HEK293 (cell line): ENCODE results near the gene BIK.

Experiments used
- CTCF ChIA-PET: fragments of 350-600 bp; formaldehyde crosslinking; extraction: SDS; loops from one replicate; lab custom pipeline; 2021; ENCODE audit warnings: antibody characterized with exemption; lab: Yijun Ruan, JAX
- POLR2A ChIA-PET: fragments of 300-600 bp; formaldehyde crosslinking; extraction: SDS; loops from one replicate; lab custom pipeline; 2020; ENCODE audit warnings: antibody characterized with exemption, inconsistent platforms; lab: Yijun Ruan, JAX
- H3K27ac ChIP-seq: fragments of 200-500 bp; sonication (Bioruptor generic); 2 replicates; pipeline ENCODE4 v1.5.1; 2014; ENCODE audit warnings: low read depth, low read length, control low read depth, inconsistent platforms; ENCODE audit errors: extremely low read depth
- H3K36me3 ChIP-seq, 2 experiments: fragments of 200-500 bp in 1 of 2; sonication (Bioruptor generic) in 1 of 2; 1 replicate in 1 of 2; 2 replicates in 1 of 2; pipeline ENCODE4 v1.5.1; 2014 to 2017; ENCODE audit warnings: inconsistent platforms in 2 of 2, low read length in 2 of 2; ENCODE audit not compliant: control insufficient read depth in 2 of 2, insufficient read depth in 1 of 2
- H3K4me1 ChIP-seq: fragments of 200-500 bp; sonication (Bioruptor generic); 2 replicates; pipeline ENCODE4 v1.5.1; 2014; ENCODE audit warnings: mild to moderate bottlenecking, low read length, inconsistent platforms; ENCODE audit not compliant: control insufficient read depth, insufficient read depth
- H3K4me3 ChIP-seq: 2 replicates; pipeline ENCODE4 v1.5.1; 2011; ENCODE audit warnings: low read depth, mild to moderate bottlenecking, control low read depth, low read length, moderate library complexity
- H3K9me3 ChIP-seq: fragments of 200-500 bp; sonication (Bioruptor generic); 2 replicates; pipeline ENCODE4 v1.5.1; 2014; ENCODE audit warnings: low read depth, low read length, inconsistent platforms; ENCODE audit not compliant: control insufficient read depth, insufficient read depth
- AEBP2 ChIP-seq: fragments of 450-650 bp; formaldehyde crosslinking; IDR thresholded peaks from 2 replicates; pipeline ENCODE4 v1.5.1; 2016; ENCODE audit warnings: missing biosample characterization, missing genetic modification characterization, borderline replicate concordance
- BCL11A ChIP-seq: fragments of 450-650 bp; formaldehyde crosslinking; IDR thresholded peaks from 2 replicates; pipeline ENCODE4 v1.5.1; 2016; ENCODE audit warnings: low read depth, missing biosample characterization, missing genetic modification characterization
- KLF17 ChIP-seq: fragments of 450-650 bp; formaldehyde crosslinking; IDR thresholded peaks from 2 replicates; pipeline ENCODE4 v1.5.1; 2016; ENCODE audit warnings: missing biosample characterization, missing genetic modification characterization
- KLF8 ChIP-seq: fragments of 450-650 bp; formaldehyde crosslinking; IDR thresholded peaks from 2 replicates; pipeline ENCODE4 v1.5.1; 2016; ENCODE audit warnings: missing biosample characterization, missing genetic modification characterization
- MEIS1 ChIP-seq: sonication (generic); formaldehyde crosslinking; IDR thresholded peaks from 2 replicates; pipeline ENCODE4 v1.8.1; 2022; ENCODE audit warnings: missing genetic modification reagents, mild to moderate bottlenecking, borderline replicate concordance
- SP2 ChIP-seq: fragments of 450-650 bp; formaldehyde crosslinking; IDR thresholded peaks from 2 replicates; pipeline ENCODE4 v1.5.1; 2016; ENCODE audit warnings: missing biosample characterization, missing genetic modification characterization
- SP3 ChIP-seq: fragments of 450-650 bp; formaldehyde crosslinking; IDR thresholded peaks from 2 replicates; pipeline ENCODE4 v1.5.1; 2016; ENCODE audit warnings: missing biosample characterization, missing genetic modification characterization
- ZBTB21 ChIP-seq: fragments of 450-650 bp; formaldehyde crosslinking; IDR thresholded peaks from 2 replicates; pipeline ENCODE4 v1.5.1; 2017; ENCODE audit warnings: missing biosample characterization, missing genetic modification characterization
- ZBTB8A ChIP-seq: fragments of 450-650 bp; formaldehyde crosslinking; IDR thresholded peaks from 2 replicates; pipeline ENCODE4 v1.5.1; 2016; ENCODE audit warnings: missing biosample characterization, missing genetic modification characterization
- ZIC2 ChIP-seq: fragments of 450-650 bp; formaldehyde crosslinking; IDR thresholded peaks from 2 replicates; pipeline ENCODE4 v1.5.1; 2016; ENCODE audit warnings: missing biosample characterization, missing genetic modification characterization
- ZNF121 ChIP-seq: fragments of 450-650 bp; formaldehyde crosslinking; IDR thresholded peaks from 2 replicates; pipeline ENCODE4 v1.5.1; 2016; ENCODE audit warnings: missing biosample characterization, missing genetic modification characterization
- ZNF157 ChIP-seq: fragments of 450-650 bp; formaldehyde crosslinking; IDR thresholded peaks from 2 replicates; pipeline ENCODE4 v1.5.1; 2016; ENCODE audit warnings: missing biosample characterization, missing genetic modification characterization
- ZNF202 ChIP-seq: fragments of 450-650 bp; formaldehyde crosslinking; IDR thresholded peaks from 2 replicates; pipeline ENCODE4 v1.5.1; 2016; ENCODE audit warnings: missing biosample characterization, missing genetic modification characterization, borderline replicate concordance
- ZNF292 ChIP-seq: fragments of 450-650 bp; formaldehyde crosslinking; IDR thresholded peaks from 2 replicates; pipeline ENCODE4 v1.5.1; 2016; ENCODE audit warnings: low read depth, missing biosample characterization, missing genetic modification characterization, borderline replicate concordance
- ZNF48 ChIP-seq: fragments of 450-650 bp; formaldehyde crosslinking; IDR thresholded peaks from 2 replicates; pipeline ENCODE4 v1.5.1; 2016; ENCODE audit warnings: missing biosample characterization, missing genetic modification characterization
- ZNF530 ChIP-seq: fragments of 450-650 bp; formaldehyde crosslinking; IDR thresholded peaks from 2 replicates; pipeline ENCODE4 v1.5.1; 2016; ENCODE audit warnings: low read depth, missing biosample characterization, missing genetic modification characterization
- ZNF558 ChIP-seq: fragments of 450-650 bp; formaldehyde crosslinking; IDR thresholded peaks from 2 replicates; pipeline ENCODE4 v1.5.1; 2016; ENCODE audit warnings: missing biosample characterization, missing genetic modification characterization
- ZNF561 ChIP-seq: fragments of 450-650 bp; IDR thresholded peaks from 2 replicates; pipeline ENCODE4 v1.5.1; 2018; ENCODE audit warnings: missing biosample characterization, missing genetic modification characterization, borderline replicate concordance
- ZNF623 ChIP-seq: fragments of 450-650 bp; formaldehyde crosslinking; IDR thresholded peaks from 2 replicates; pipeline ENCODE4 v1.5.1; 2016; ENCODE audit warnings: missing biosample characterization, missing genetic modification characterization
- ZNF660 ChIP-seq: fragments of 450-650 bp; IDR thresholded peaks from 2 replicates; pipeline ENCODE4 v1.5.1; 2018; ENCODE audit warnings: missing biosample characterization, mild to moderate bottlenecking, missing genetic modification characterization
- ZNF664 ChIP-seq: fragments of 450-650 bp; formaldehyde crosslinking; IDR thresholded peaks from 2 replicates; pipeline ENCODE4 v1.5.1; 2016; ENCODE audit warnings: missing biosample characterization, missing genetic modification characterization
- ZNF692 ChIP-seq: fragments of 450-650 bp; formaldehyde crosslinking; IDR thresholded peaks from 2 replicates; pipeline ENCODE4 v1.5.1; 2016; ENCODE audit warnings: missing biosample characterization, missing genetic modification characterization
- ZNF791 ChIP-seq: fragments of 450-650 bp; formaldehyde crosslinking; IDR thresholded peaks from 2 replicates; pipeline ENCODE4 v1.5.1; 2016; ENCODE audit warnings: missing biosample characterization, missing genetic modification characterization
- ZSCAN30 ChIP-seq: fragments of 450-650 bp; IDR thresholded peaks from 2 replicates; pipeline ENCODE4 v1.5.1; 2018; ENCODE audit warnings: missing biosample characterization, mild to moderate bottlenecking, missing genetic modification characterization, moderate library complexity
- TF ChIP-seq, protein P1 (sequence below): fragments of 450-650 bp; formaldehyde crosslinking; IDR thresholded peaks from 2 replicates; pipeline ENCODE4; 2016; ENCODE audit warnings: missing biosample characterization, missing genetic modification characterization
- TF ChIP-seq, protein P2 (sequence below): fragments of 450-650 bp; formaldehyde crosslinking; IDR thresholded peaks from 2 replicates; pipeline ENCODE4 v1.5.1; 2016; ENCODE audit warnings: missing biosample characterization, missing genetic modification characterization
- TF ChIP-seq, protein P3 (sequence below): fragments of 450-650 bp; formaldehyde crosslinking; optimal IDR thresholded peaks from 2 replicates; pipeline ENCODE3; 2016; ENCODE audit warnings: missing biosample characterization, mild to moderate bottlenecking, missing genetic modification characterization
- TF ChIP-seq, protein P4 (sequence below): fragments of 450-650 bp; formaldehyde crosslinking; IDR thresholded peaks from 2 replicates; pipeline ENCODE4 v1.5.1; 2016; ENCODE audit warnings: missing biosample characterization, missing genetic modification characterization

BIK gene

GRCh38 chr22:43090130-43090789, 20.3 kb upstream of the BIK start:
- Histone ChIP-seq H3K27ac (no peak overlapping the region), H3K36me3 (no peaks in the 10 kb centered on the region; a peak in 1 of 3 replicates), H3K4me1 (no peaks in the 10 kb centered on the region), H3K9me3 (no peaks in the 10 kb centered on the region), H3K4me3 (no peak overlapping the region)
- POLR2A ChIA-PET: interaction anchor here (0.9 kb wide), 1 partner anchor 30 kb away, joined by 4 read pairs; no protein-coding TSS in a partner anchor
- CTCF ChIA-PET: interaction anchor here (0.6 to 1.6 kb wide), 15 partner anchors 9 to 469 kb away, joined by 3 to 10 read pairs (median 3); no protein-coding TSS in a partner anchor
- TF ChIP-seq ZNF660 (tag by site-specific recombination) (peak; percentile 65; the same call in 1 of the 2 replicates), ZNF791 (tag by site-specific recombination) (no peak), SP3 (no peak), MEIS1 (CRISPR knock-in tag) (no peak), ZNF561 (tag by site-specific recombination) (0 out of 2 replicates have a peak, but pooled peaks have one; percentile 33), ZNF202 (tag by site-specific recombination) (no peak), ZBTB8A (tag by site-specific recombination) (no peak), ZNF292 (tag by site-specific recombination) (no peak), ZNF48 (tag by site-specific recombination) (no peak), ZNF157 (tag by site-specific recombination) (no peak), ZNF664 (tag by site-specific recombination) (no peak), ZIC2 (no peak), ZNF692 (tag by site-specific recombination) (no peak), ZNF121 (tag by site-specific recombination) (peak; percentile 98), SP2 (tag by site-specific recombination) (peak; percentile 25; the same call in 1 of the 2 replicates), ZNF623 (tag by site-specific recombination) (no peak), ZNF558 (peak; percentile 96), ZBTB21 (tag by site-specific recombination) (0 out of 2 replicates have a peak, but pooled peaks have one; percentile 11), BCL11A (no peak), KLF8 (tag by site-specific recombination) (0 out of 2 replicates have a peak, but pooled peaks have one; percentile 24), ZNF530 (no peak), KLF17 (tag by site-specific recombination) (no peak), AEBP2 (tag by site-specific recombination) (no peak), ZSCAN30 (tag by site-specific recombination) (peak; percentile 38; the same call in 1 of the 2 replicates)
- TF ChIP-seq, protein P1, sequence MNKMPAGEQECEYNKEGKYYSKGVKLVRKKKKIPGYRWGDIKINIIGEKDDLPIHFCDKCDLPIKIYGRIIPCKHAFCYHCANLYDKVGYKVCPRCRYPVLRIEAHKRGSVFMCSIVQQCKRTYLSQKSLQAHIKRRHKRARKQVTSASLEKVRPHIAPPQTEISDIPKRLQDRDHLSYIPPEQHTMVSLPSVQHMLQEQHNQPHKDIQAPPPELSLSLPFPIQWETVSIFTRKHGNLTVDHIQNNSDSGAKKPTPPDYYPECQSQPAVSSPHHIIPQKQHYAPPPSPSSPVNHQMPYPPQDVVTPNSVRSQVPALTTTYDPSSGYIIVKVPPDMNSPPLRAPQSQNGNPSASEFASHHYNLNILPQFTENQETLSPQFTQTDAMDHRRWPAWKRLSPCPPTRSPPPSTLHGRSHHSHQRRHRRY (tag by site-specific recombination): no peak
- TF ChIP-seq, protein P2, sequence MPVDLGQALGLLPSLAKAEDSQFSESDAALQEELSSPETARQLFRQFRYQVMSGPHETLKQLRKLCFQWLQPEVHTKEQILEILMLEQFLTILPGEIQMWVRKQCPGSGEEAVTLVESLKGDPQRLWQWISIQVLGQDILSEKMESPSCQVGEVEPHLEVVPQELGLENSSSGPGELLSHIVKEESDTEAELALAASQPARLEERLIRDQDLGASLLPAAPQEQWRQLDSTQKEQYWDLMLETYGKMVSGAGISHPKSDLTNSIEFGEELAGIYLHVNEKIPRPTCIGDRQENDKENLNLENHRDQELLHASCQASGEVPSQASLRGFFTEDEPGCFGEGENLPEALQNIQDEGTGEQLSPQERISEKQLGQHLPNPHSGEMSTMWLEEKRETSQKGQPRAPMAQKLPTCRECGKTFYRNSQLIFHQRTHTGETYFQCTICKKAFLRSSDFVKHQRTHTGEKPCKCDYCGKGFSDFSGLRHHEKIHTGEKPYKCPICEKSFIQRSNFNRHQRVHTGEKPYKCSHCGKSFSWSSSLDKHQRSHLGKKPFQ: peak; percentile 89
- TF ChIP-seq, protein P3, sequence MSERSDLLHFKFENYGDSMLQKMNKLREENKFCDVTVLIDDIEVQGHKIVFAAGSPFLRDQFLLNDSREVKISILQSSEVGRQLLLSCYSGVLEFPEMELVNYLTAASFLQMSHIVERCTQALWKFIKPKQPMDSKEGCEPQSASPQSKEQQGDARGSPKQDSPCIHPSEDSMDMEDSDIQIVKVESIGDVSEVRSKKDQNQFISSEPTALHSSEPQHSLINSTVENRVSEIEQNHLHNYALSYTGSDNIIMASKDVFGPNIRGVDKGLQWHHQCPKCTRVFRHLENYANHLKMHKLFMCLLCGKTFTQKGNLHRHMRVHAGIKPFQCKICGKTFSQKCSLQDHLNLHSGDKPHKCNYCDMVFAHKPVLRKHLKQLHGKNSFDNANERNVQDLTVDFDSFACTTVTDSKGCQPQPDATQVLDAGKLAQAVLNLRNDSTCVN (tag by site-specific recombination): no peak
- TF ChIP-seq, protein P4, sequence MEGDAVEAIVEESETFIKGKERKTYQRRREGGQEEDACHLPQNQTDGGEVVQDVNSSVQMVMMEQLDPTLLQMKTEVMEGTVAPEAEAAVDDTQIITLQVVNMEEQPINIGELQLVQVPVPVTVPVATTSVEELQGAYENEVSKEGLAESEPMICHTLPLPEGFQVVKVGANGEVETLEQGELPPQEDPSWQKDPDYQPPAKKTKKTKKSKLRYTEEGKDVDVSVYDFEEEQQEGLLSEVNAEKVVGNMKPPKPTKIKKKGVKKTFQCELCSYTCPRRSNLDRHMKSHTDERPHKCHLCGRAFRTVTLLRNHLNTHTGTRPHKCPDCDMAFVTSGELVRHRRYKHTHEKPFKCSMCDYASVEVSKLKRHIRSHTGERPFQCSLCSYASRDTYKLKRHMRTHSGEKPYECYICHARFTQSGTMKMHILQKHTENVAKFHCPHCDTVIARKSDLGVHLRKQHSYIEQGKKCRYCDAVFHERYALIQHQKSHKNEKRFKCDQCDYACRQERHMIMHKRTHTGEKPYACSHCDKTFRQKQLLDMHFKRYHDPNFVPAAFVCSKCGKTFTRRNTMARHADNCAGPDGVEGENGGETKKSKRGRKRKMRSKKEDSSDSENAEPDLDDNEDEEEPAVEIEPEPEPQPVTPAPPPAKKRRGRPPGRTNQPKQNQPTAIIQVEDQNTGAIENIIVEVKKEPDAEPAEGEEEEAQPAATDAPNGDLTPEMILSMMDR (tag by site-specific recombination): peak; percentile 74
